ENCODE results near the gene SLC4A8.
"Not testable (repeated sequence)": the region's sequence is repeated elsewhere in the genome, so short reads cannot be mapped to it uniquely, and the experiment has no call there.

The SLC4A8 gene

DNA sequence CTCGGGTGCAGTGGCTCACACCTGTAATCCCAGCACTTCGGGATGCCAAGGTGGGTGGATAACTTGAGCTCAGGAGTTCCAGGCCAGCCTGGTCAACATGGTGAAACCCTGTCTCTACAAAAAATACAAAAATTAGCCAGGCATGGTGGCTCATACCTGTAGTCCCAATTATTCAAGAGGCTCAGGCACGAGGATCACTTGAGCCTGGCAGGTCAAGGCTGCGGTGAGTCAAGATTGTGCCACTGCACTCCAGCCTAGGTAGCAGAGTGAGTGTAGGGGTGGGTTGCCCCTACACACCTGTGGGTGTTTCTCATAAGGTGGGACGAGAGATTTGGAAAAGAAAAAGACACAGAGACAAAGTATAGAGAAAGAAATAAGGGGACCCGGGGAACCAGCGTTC is 29.4 kb downstream of the SLC4A8 start:
- Histone ChIP-seq H3K9ac (ENCODE audit: low read depth, low read length) (peak overlapping the region; percentile 45; the same call in 1 of the 2 replicates), H3K36me3 (ENCODE audit: insufficient read depth, low read length) (peaks cover 13% of the 10 kb centered on the region; the same call in 1 of the 2 replicates), H3K27ac (ENCODE audit: low read depth, low read length) (peak overlapping the region; percentile 86; the same call in 1 of the 2 replicates), H3K4me1 (ENCODE audit: insufficient read depth, low read length) (peaks cover 46% of the 10 kb centered on the region)
- H3K4me3 ChIP-seq (ENCODE audit: low read length); H3K9me3 ChIP-seq (ENCODE audit: insufficient read depth, low read depth, low read length); H3K27me3 ChIP-seq (ENCODE audit: insufficient read depth, low read length): not testable (repeated sequence)
- 69% methylated on average over 7 of the region's 7 CpGs for WGBS

DNA sequence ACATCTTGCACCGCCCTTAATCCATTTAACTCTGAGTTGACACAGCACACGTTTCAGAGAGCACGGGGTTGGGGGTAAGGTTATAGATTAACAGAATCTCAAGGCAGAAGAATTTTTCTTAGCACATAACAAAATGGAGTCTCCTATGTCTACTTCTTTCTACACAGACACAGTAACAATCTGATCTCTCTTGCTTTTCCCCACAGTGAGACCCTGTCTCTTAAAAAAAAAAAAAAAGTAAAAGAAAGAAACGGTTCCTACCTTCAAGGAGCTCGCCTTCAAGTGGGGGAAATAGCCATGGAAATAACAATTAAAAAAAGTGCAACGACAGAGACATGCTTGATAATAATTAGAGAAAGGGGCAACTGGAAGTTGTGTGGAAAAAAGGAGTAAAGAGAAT is 30.4 kb downstream of the SLC4A8 start:
- Histone ChIP-seq H3K36me3 (ENCODE audit: insufficient read depth, low read length) (peaks cover 18% of the 10 kb centered on the region; the same call in 1 of the 2 replicates), H3K4me1 (ENCODE audit: insufficient read depth, low read length) (peaks cover 45% of the 10 kb centered on the region), H3K27ac (ENCODE audit: low read depth, low read length) (peak overlapping the region; percentile 81; the same call in 1 of the 2 replicates)
- H3K4me3 ChIP-seq (ENCODE audit: low read length); H3K9me3 ChIP-seq (ENCODE audit: insufficient read depth, low read depth, low read length); H3K9ac ChIP-seq (ENCODE audit: low read depth, low read length); H3K27me3 ChIP-seq (ENCODE audit: insufficient read depth, low read length): not testable (repeated sequence)
- WGBS, result 72% methylated on average over 3 of the region's 6 CpGs

DNA sequence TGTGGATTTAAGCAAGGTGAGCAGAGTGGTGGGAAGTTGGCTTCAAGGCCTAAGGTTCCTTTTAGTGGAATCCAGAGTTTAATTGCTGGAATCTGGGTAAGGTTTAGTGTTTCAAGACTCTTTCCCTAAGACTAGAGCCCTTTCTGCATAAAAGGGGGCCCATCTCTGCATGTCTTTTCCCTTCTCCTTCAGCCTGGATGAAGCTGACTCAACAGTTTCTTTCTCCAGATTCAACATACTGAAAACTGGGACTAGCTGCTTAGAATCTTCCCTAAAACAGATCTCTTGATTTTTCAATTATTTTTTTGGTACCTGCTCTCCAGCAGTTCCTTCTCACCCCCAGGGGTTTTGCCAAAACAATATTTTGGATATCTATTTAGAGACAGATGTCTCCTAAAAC is 34.0 kb downstream of the SLC4A8 start:
- Histone ChIP-seq H3K9ac (ENCODE audit: low read depth, low read length) (no peak overlapping the region), H3K4me1 (ENCODE audit: insufficient read depth, low read length) (peaks cover 27% of the 10 kb centered on the region), H3K27ac (ENCODE audit: low read depth, low read length) (no peak overlapping the region), H3K27me3 (ENCODE audit: insufficient read depth, low read length) (no peaks in the 10 kb centered on the region), H3K36me3 (ENCODE audit: insufficient read depth, low read length) (peaks cover 38% of the 10 kb centered on the region), H3K4me3 (ENCODE audit: low read length) (no peak overlapping the region), H3K9me3 (ENCODE audit: insufficient read depth, low read depth, low read length) (no peaks in the 10 kb centered on the region)

DNA sequence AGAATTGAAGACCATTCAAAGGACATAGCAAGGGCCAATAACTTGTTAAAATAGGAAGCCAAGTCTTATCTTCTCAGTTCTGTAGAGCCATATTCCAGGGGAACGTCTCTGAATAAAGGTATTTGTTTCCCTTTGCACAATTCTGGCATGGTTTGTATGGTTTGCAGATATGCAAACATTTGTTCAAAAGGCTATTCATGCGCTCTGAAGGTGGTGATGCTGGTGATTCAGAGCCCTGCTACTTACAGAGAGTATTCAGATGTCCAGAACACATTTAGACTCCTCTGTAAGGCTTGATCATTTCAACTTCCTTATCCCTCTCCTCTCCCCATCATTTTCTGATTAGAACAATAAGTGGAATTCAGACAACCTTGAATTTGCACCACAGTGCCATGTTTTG is 35.9 kb downstream of the SLC4A8 start:
- no peak overlapping the region for H3K27ac ChIP-seq (ENCODE audit: low read depth, low read length)
- H3K9ac ChIP-seq (ENCODE audit: low read depth, low read length), result no peak overlapping the region
- H3K4me3 ChIP-seq (ENCODE audit: low read length), result no peak overlapping the region
- H3K36me3 ChIP-seq (ENCODE audit: insufficient read depth, low read length), result peaks cover 54% of the 10 kb centered on the region
- H3K9me3 ChIP-seq (ENCODE audit: insufficient read depth, low read depth, low read length), result no peaks in the 10 kb centered on the region
- 91% methylated on average over 2 of the region's 2 CpGs for WGBS
- H3K27me3 ChIP-seq (ENCODE audit: insufficient read depth, low read length), result no peaks in the 10 kb centered on the region
- H3K4me1 ChIP-seq (ENCODE audit: insufficient read depth, low read length), result peaks cover 15% of the 10 kb centered on the region; the same call in 1 of the 2 replicates

DNA sequence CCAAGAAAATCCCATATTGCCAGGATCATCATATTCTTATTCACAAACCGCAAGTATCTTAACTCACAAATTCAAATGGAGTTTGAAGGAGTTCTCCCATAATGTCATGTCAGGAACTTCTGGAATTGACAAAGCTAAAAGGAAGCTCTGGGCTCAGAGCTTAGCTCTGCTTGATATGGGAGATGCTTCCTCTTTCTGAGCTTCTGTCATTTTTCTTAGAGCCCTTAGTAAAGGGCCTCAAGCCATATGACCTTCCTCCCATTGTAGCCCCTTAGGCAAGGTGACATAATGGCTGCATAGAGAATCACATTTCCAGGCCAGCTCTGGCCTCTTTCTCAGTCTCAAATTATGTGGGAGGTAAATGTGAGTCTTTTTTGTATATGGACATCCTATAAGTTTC is 40.9 kb downstream of the SLC4A8 start:
- Histone ChIP-seq H3K27ac (ENCODE audit: low read depth, low read length) (no peak overlapping the region), H3K36me3 (ENCODE audit: insufficient read depth, low read length) (peaks cover 42% of the 10 kb centered on the region), H3K27me3 (ENCODE audit: insufficient read depth, low read length) (no peaks in the 10 kb centered on the region), H3K4me3 (ENCODE audit: low read length) (no peak overlapping the region), H3K4me1 (ENCODE audit: insufficient read depth, low read length) (no peaks in the 10 kb centered on the region), H3K9me3 (ENCODE audit: insufficient read depth, low read depth, low read length) (no peaks in the 10 kb centered on the region), H3K9ac (ENCODE audit: low read depth, low read length) (no peak overlapping the region)
- WGBS, result 100% methylated on average over 1 of the region's 1 CpG

DNA sequence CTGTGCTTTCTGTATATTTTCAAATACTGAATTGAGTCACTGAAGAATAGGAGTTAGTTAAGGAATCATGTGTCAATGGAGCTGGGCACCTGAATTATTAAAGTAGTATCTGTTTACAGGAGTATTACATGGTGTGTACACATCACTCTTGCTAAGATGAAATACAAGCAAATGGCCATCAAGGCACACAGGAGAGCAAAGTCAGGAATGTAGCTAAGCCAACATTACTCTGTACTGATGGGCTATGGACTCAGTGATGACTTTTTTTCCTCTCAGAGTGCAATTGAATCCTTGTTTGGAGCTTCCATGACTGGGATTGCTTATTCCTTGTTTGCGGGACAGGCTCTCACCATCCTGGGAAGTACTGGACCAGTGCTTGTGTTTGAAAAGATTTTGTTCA is 45.5 kb downstream of the SLC4A8 start:
- Histone ChIP-seq H3K4me3 (ENCODE audit: low read length) (no peak overlapping the region), H3K4me1 (ENCODE audit: insufficient read depth, low read length) (no peaks in the 10 kb centered on the region), H3K36me3 (ENCODE audit: insufficient read depth, low read length) (peaks cover 46% of the 10 kb centered on the region), H3K27me3 (ENCODE audit: insufficient read depth, low read length) (no peaks in the 10 kb centered on the region), H3K9me3 (ENCODE audit: insufficient read depth, low read depth, low read length) (no peaks in the 10 kb centered on the region), H3K9ac (ENCODE audit: low read depth, low read length) (no peak overlapping the region), H3K27ac (ENCODE audit: low read depth, low read length) (no peak overlapping the region)
- WGBS, result 100% methylated on average over 1 of the region's 1 CpG

DNA sequence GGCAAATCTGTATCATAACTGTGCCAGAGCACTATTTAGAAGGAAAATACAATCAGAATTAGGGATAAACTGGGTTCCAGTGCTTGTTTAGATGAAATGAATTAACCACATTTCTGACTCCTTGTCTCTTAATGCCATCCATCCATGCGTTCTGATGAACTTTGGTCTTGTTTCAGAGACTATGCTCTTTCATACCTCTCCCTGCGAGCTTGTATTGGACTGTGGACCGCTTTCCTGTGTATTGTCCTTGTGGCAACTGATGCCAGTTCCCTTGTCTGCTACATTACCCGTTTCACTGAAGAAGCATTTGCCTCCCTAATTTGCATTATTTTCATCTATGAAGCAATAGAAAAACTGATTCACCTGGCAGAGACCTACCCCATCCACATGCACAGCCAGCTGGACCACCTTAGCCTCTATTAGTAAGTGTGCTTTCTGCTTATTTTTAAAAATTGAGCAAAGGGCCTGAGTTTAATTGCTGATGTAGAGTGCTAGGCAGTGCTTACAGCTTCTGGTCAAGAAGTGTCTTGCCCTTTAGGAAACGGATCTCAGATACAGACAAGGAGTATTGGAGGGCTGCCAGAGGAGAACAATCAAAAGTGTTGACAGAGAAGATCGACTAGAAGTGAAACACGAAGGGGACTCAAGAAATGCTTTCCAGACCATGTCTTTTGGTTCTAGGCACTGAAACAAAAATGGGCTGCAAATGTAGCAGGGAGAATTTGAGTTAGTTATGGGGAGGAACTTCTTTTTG is 46.7 kb downstream of the SLC4A8 start:
- peaks cover 50% of the 10 kb centered on the region for H3K36me3 ChIP-seq (ENCODE audit: insufficient read depth, low read length)
- H3K4me3 ChIP-seq (ENCODE audit: low read length), result no peak overlapping the region
- WGBS, result 94% methylated on average over 7 of the region's 7 CpGs
- no peaks in the 10 kb centered on the region for H3K9me3 ChIP-seq (ENCODE audit: insufficient read depth, low read depth, low read length)
- no peak overlapping the region for H3K27ac ChIP-seq (ENCODE audit: low read depth, low read length)
- H3K4me1 ChIP-seq (ENCODE audit: insufficient read depth, low read length), result no peaks in the 10 kb centered on the region
- H3K27me3 ChIP-seq (ENCODE audit: insufficient read depth, low read length), result no peaks in the 10 kb centered on the region
- no peak overlapping the region for H3K9ac ChIP-seq (ENCODE audit: low read depth, low read length)

DNA sequence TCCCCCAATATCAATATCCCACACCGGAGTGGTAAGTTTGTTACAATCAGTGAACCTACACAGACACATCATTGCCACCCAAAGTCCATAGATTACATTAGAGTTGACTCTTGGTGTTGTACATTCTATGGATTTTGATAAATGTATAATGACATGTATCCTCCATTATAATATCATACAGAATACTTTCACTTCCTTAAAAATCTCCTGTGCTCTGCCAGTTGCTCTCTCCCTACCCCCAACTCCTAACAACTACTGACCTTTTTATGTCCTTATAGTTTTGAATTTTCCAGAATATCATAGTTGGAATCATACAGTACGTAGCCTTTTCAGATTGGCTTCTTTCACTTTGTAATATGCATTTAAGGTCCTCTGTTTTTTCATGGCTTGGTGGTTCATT is 48.4 kb downstream of the SLC4A8 start:
- Histone ChIP-seq H3K27me3 (ENCODE audit: insufficient read depth, low read length) (no peaks in the 10 kb centered on the region), H3K36me3 (ENCODE audit: insufficient read depth, low read length) (peaks cover 50% of the 10 kb centered on the region), H3K4me1 (ENCODE audit: insufficient read depth, low read length) (no peaks in the 10 kb centered on the region), H3K9ac (ENCODE audit: low read depth, low read length) (no peak overlapping the region), H3K4me3 (ENCODE audit: low read length) (no peak overlapping the region), H3K9me3 (ENCODE audit: insufficient read depth, low read depth, low read length) (no peaks in the 10 kb centered on the region), H3K27ac (ENCODE audit: low read depth, low read length) (no peak overlapping the region)
- WGBS, result 97% methylated on average over 2 of the region's 2 CpGs

DNA sequence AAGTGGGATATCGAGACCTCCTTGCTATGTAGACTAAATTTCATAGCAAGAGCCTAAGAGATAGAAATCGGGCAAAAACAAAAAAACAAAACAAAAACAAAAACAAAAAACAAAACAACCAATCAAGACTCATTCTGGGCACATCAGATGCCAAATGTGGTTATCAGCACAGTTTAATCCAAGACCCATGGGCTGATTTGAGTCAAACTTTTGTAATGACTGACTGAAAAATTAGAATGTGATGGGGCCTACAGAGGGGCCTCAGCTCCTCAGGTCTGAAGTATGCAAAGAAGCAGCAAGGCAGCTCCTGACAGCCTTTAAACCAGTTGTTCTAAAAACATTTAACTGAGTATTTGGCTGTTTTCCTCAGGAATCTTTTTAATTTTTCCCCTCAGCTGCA is 49.3 kb downstream of the SLC4A8 start:
- Histone ChIP-seq H3K27ac (ENCODE audit: low read depth, low read length) (no peak overlapping the region), H3K36me3 (ENCODE audit: insufficient read depth, low read length) (peaks cover 50% of the 10 kb centered on the region), H3K4me3 (ENCODE audit: low read length) (no peak overlapping the region), H3K9me3 (ENCODE audit: insufficient read depth, low read depth, low read length) (no peaks in the 10 kb centered on the region), H3K27me3 (ENCODE audit: insufficient read depth, low read length) (no peaks in the 10 kb centered on the region), H3K9ac (ENCODE audit: low read depth, low read length) (no peak overlapping the region), H3K4me1 (ENCODE audit: insufficient read depth, low read length) (no peaks in the 10 kb centered on the region)
- WGBS, result 94% methylated on average over 2 of the region's 2 CpGs

DNA sequence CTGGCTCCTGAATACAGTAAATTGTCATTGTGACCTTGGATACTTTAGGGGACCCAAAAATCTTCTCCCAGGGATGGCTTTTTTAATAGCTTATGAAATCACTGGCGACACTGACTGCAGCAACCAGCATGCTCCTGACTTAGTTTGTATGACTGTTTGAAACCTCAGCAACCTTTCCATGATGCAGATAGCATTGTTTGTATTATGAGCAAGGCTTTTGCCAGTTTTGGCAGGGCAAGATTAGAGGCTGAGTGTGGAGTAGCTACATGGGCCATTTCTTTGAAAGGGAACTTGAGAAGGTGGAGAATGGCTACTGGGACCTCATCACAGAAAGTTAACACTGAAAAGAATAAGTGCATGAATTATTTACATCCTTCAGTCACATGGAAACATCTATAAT is 50.9 kb downstream of the SLC4A8 start:
- no peaks in the 10 kb centered on the region for H3K9me3 ChIP-seq (ENCODE audit: insufficient read depth, low read depth, low read length)
- H3K27ac ChIP-seq (ENCODE audit: low read depth, low read length), result no peak overlapping the region
- H3K27me3 ChIP-seq (ENCODE audit: insufficient read depth, low read length), result no peaks in the 10 kb centered on the region
- no peaks in the 10 kb centered on the region for H3K4me1 ChIP-seq (ENCODE audit: insufficient read depth, low read length)
- 96% methylated on average over 1 of the region's 1 CpG for WGBS
- peaks cover 41% of the 10 kb centered on the region for H3K36me3 ChIP-seq (ENCODE audit: insufficient read depth, low read length)
- H3K9ac ChIP-seq (ENCODE audit: low read depth, low read length), result no peak overlapping the region
- no peak overlapping the region for H3K4me3 ChIP-seq (ENCODE audit: low read length)

DNA sequence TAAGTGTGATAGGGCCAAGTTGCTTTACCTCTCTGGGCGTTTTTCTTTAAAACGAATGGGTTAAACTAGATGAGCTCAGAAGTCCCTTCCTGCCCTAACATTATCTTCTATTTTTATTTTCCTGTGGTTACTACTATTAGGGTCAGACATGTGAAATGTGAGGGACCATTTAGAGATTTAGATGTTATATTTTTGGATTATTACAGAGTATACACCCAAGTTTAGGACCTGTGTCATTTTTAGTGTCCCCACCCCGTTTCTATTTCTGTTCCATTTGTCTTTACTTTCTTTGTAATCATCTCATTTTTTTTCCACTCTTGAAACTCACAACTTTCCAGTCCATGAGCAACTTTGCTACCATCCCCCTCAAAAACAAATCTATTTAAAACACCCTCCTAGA is 56.3 kb downstream of the SLC4A8 start:
- Histone ChIP-seq H3K9me3 (ENCODE audit: insufficient read depth, low read depth, low read length) (no peaks in the 10 kb centered on the region), H3K9ac (ENCODE audit: low read depth, low read length) (no peak overlapping the region), H3K27me3 (ENCODE audit: insufficient read depth, low read length) (no peaks in the 10 kb centered on the region), H3K36me3 (ENCODE audit: insufficient read depth, low read length) (0 out of 2 replicates have a peak, but pooled peaks cover under 1% of the 10 kb centered on the region), H3K27ac (ENCODE audit: low read depth, low read length) (no peak overlapping the region), H3K4me1 (ENCODE audit: insufficient read depth, low read length) (no peaks in the 10 kb centered on the region), H3K4me3 (ENCODE audit: low read length) (no peak overlapping the region)
- 97% methylated on average over 3 of the region's 3 CpGs for WGBS
